Stimulated activated CD4-positive, alpha-beta T cell treated with anti-CD3 and anti-CD28 coated beads, Interleukin-2, amount 100 ng/mL, for 48 hours (primary cell): Measurements from ENCODE around the gene HDAC4.

Source experiments
- DNase-seq, 2 donors: peaks; one replicate each; pipeline ENCODE4 v3.0.0-alpha.2; 2020

The HDAC4 gene

GRCh38 chr2:239230318-239231052 is 170.3 kb downstream of the HDAC4 start:
- no peak for DNase-seq

GRCh38 chr2:239229545-239230279 is 171.1 kb downstream of the HDAC4 start:
- no peak for DNase-seq

GRCh38 chr2:239227661-239228371 is 173.0 kb downstream of the HDAC4 start:
- no peak for DNase-seq

- DNase-seq: no peak
These were observed 173.9 kb downstream of the HDAC4 start for GRCh38 chr2:239226677-239227581.

GRCh38 chr2:239225871-239226561 is 174.8 kb downstream of the HDAC4 start:
- DNase-seq: no peak

- DNase-seq: no peak
These were observed 175.4 kb downstream of the HDAC4 start for GRCh38 chr2:239225371-239225851.

- DNase-seq: no peak
These were observed 175.9 kb downstream of the HDAC4 start for GRCh38 chr2:239224955-239225354.

- no peak for DNase-seq
These were observed 176.6 kb downstream of the HDAC4 start for GRCh38 chr2:239224199-239224570.

GRCh38 chr2:239223310-239224198 is 177.3 kb downstream of the HDAC4 start:
- DNase-seq: no peak

- DNase-seq: no peak
These were observed 178.0 kb downstream of the HDAC4 start for GRCh38 chr2:239222706-239223309.

- DNase-seq: no peak
These were observed 178.5 kb downstream of the HDAC4 start for GRCh38 chr2:239222312-239222660.

- DNase-seq: no peak
These were observed 179.8 kb downstream of the HDAC4 start for GRCh38 chr2:239220981-239221396.

GRCh38 chr2:239220341-239220740 is 180.5 kb downstream of the HDAC4 start:
- DNase-seq: no peak

GRCh38 chr2:239216614-239217273 is 184.1 kb downstream of the HDAC4 start:
- DNase-seq: peak; percentile 19 to 32

GRCh38 chr2:239215988-239216613 is 184.7 kb downstream of the HDAC4 start:
- no peak for DNase-seq

- no peak for DNase-seq
These were observed 185.5 kb downstream of the HDAC4 start for GRCh38 chr2:239215136-239215925.

- DNase-seq: no peak
These were observed 186.1 kb downstream of the HDAC4 start for GRCh38 chr2:239214725-239215124.

GRCh38 chr2:239213643-239214101 is 187.1 kb downstream of the HDAC4 start:
- DNase-seq: no peak
